Body of pancreas (tissue), 4 donors: ENCODE data around the gene HEATR9. TPM values are rescaled to one million over a fixed set of nuclear protein-coding genes. Genes with fewer than 3 reads are reported as not detected.

Experiments used
- ATAC-seq: fragments of 150-250 bp; one replicate; pipeline ENCODE4 v1.9.1; 2016
- DNase-seq, 4 donors: peaks; one replicate each; pipeline ENCODE4 v3.0.0-alpha.2; 2019
- H3K27ac ChIP-seq, 4 donors: fragments of 200-600 bp; sonication (generic); 1 replicate in 3 of 4; 2 replicates in 1 of 4; pipeline versions ENCODE4 v1.5.1 to v1.6.1; 2016 to 2019; ENCODE audit warnings: mild to moderate bottlenecking in 1 of 4, mixed read lengths in 1 of 4, moderate library complexity in 1 of 4
- H3K27me3 ChIP-seq, 2 donors: fragments of 200-600 bp; sonication (generic); one replicate each; pipeline ENCODE4 v1.6.0; 2016; ENCODE audit warnings: mild to moderate bottlenecking in 1 of 2
- H3K36me3 ChIP-seq, 2 donors: fragments of 200-600 bp; sonication (generic); replicated peaks in 1 of 2; 2 replicates each; pipeline ENCODE4 v1.5.1; 2016; ENCODE audit warnings: low read depth in 2 of 2; ENCODE audit not compliant: insufficient read depth in 1 of 2
- H3K4me1 ChIP-seq: fragments of 200-600 bp; sonication (generic); one replicate; pipeline ENCODE4 v1.6.0; 2016
- H3K4me3 ChIP-seq, 2 donors: fragments of 200-600 bp; sonication (generic); 1 replicate in 1 of 2; 2 replicates in 1 of 2; pipeline ENCODE4 v1.5.1; 2016 to 2019
- H3K9me3 ChIP-seq, 3 donors: fragments of 200-600 bp; sonication (generic); 1 replicate in 2 of 3; 2 replicates in 1 of 3; pipeline ENCODE4 v1.5.1; 2016
- CTCF ChIP-seq, 7 experiments: fragments of 450-650 bp in 4 of 7; fragments of 200-600 bp in 3 of 7; sonication (generic) in 3 of 7; IDR thresholded peaks; one replicate each; pipeline ENCODE4 v1.5.1; 2016 to 2019; ENCODE audit warnings: antibody characterized with exemption in 7 of 7
- POLR2A ChIP-seq, 3 donors: fragments of 450-650 bp; IDR thresholded peaks; one replicate each; pipeline ENCODE4 v1.6.1; 2016; ENCODE audit warnings: antibody characterized with exemption in 3 of 3, mild to moderate bottlenecking in 2 of 3
- whole genome bisulfite sequencing, 2 donors: methylation state at CpG; one replicate each; pipeline ENCODE4 v1.1.5; 2017; 5-methylcytosine and 5-hydroxymethylcytosine counted together
- intact Hi-C: fragments of 100-400 bp; cut with DNase I; formaldehyde crosslinking; loops from one replicate; pipeline ENCODE4 v1.15.1; 2023
- total RNA-seq, 2 donors: library from RNA; depleted of rRNA; stranded (reverse); fragments of >200 nt; gene quantifications; one replicate each; pipeline ENCODE4 v1.1.0, GENCODE V29; 2016

The HEATR9 gene
- total RNA-seq, 2 donors from 2014 or later: not detected

GRCh38 chr17:35895636-35896587 is 27.2 kb upstream of the HEATR9 start:
- intact Hi-C loops: no loop called here
- Histone ChIP-seq H3K36me3 (no peaks in the 10 kb centered on the region), H3K4me3 (no peak overlapping the region), H3K27ac (no peak overlapping the region), H3K4me1 (no peaks in the 10 kb centered on the region), H3K27me3 (no peaks in the 10 kb centered on the region), H3K9me3 (no peaks in the 10 kb centered on the region)
- peak in 1 of 4 donors; percentile 13 for DNase-seq
- no peak for ATAC-seq
- 73 to 77% methylated on average over 12 to 14 of the region's 14 CpGs for WGBS, 2 donors
- TF ChIP-seq POLR2A (IDR thresholded peaks at IDR 0.05) (no peak), CTCF (IDR thresholded peaks at IDR 0.05) (no peak)

- H3K36me3 ChIP-seq: no peaks in the 10 kb centered on the region
- intact Hi-C loops: no loop called here
- H3K4me1 ChIP-seq: no peaks in the 10 kb centered on the region
- 83 to 85% methylated on average over 7 of the region's 7 CpGs for WGBS, 2 donors
- ATAC-seq (no peak), DNase-seq (no peak)
- no peak for TF ChIP-seq POLR2A (IDR thresholded peaks at IDR 0.05)
- no peak overlapping the region for H3K4me3 ChIP-seq
- H3K27me3 ChIP-seq: no peaks in the 10 kb centered on the region
- no peak overlapping the region for H3K27ac ChIP-seq
- no peaks in the 10 kb centered on the region for H3K9me3 ChIP-seq
Measured at GRCh38 chr17:35894206-35894605, 25.5 kb upstream of the HEATR9 start.

GRCh38 chr17:35893751-35894150 is 25.1 kb upstream of the HEATR9 start:
- WGBS, 2 donors: 79 to 90% methylated on average over 4 of the region's 4 CpGs
- H3K27me3 ChIP-seq: no peaks in the 10 kb centered on the region
- intact Hi-C loops: no loop called here
- no peaks in the 10 kb centered on the region for H3K36me3 ChIP-seq
- DNase-seq: no peak
- no peak overlapping the region for H3K27ac ChIP-seq
- ATAC-seq: no peak
- H3K4me1 ChIP-seq: no peaks in the 10 kb centered on the region
- TF ChIP-seq CTCF (IDR thresholded peaks at IDR 0.05): no peak
- TF ChIP-seq POLR2A (IDR thresholded peaks at IDR 0.05): no peak
- no peak overlapping the region for H3K4me3 ChIP-seq
- no peaks in the 10 kb centered on the region for H3K9me3 ChIP-seq

GRCh38 chr17:35892091-35893035 is 23.7 kb upstream of the HEATR9 start:
- no peak overlapping the region for H3K27ac ChIP-seq
- intact Hi-C loops: no loop called here
- H3K4me1 ChIP-seq: no peaks in the 10 kb centered on the region
- DNase-seq (no peak), ATAC-seq (no peak)
- no peaks in the 10 kb centered on the region for H3K36me3 ChIP-seq
- H3K9me3 ChIP-seq: no peaks in the 10 kb centered on the region
- TF ChIP-seq POLR2A (IDR thresholded peaks at IDR 0.05) (no peak), CTCF (IDR thresholded peaks at IDR 0.05) (no peak)
- no peaks in the 10 kb centered on the region for H3K27me3 ChIP-seq
- WGBS, 2 donors: 50 to 53% methylated on average over 6 of the region's 6 CpGs
- no peak overlapping the region for H3K4me3 ChIP-seq

- intact Hi-C loops: no loop called here
- no peak overlapping the region for H3K4me3 ChIP-seq
- WGBS, 2 donors: 78 to 85% methylated on average over 4 of the region's 4 CpGs
- no peaks in the 10 kb centered on the region for H3K36me3 ChIP-seq
- H3K27ac ChIP-seq: no peak overlapping the region
- no peak for ATAC-seq
- TF ChIP-seq CTCF (IDR thresholded peaks at IDR 0.05): no peak
- H3K4me1 ChIP-seq: no peaks in the 10 kb centered on the region
- DNase-seq: no peak
- no peaks in the 10 kb centered on the region for H3K27me3 ChIP-seq
- H3K9me3 ChIP-seq: no peaks in the 10 kb centered on the region
Measured at GRCh38 chr17:35891269-35891668, 22.6 kb upstream of the HEATR9 start.
